HG03108 (cell line): ENCODE results near the gene RBFOX2.
"Not testable (repeated sequence)": the region's sequence is repeated elsewhere in the genome, so short reads cannot be mapped to it uniquely, and the experiment has no call there.

Source experiments
- ATAC-seq: cut with Tn5 transposase; IDR thresholded peaks from one replicate; pipeline ENCODE4 v1.9.1; 2021; ENCODE audit warnings: moderate library complexity; ENCODE audit not compliant: unreplicated experiment

RBFOX2 gene, protein sequence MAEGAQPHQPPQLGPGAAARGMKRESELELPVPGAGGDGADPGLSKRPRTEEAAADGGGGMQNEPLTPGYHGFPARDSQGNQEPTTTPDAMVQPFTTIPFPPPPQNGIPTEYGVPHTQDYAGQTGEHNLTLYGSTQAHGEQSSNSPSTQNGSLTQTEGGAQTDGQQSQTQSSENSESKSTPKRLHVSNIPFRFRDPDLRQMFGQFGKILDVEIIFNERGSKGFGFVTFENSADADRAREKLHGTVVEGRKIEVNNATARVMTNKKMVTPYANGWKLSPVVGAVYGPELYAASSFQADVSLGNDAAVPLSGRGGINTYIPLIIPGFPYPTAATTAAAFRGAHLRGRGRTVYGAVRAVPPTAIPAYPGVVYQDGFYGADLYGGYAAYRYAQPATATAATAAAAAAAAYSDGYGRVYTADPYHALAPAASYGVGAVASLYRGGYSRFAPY

DNA sequence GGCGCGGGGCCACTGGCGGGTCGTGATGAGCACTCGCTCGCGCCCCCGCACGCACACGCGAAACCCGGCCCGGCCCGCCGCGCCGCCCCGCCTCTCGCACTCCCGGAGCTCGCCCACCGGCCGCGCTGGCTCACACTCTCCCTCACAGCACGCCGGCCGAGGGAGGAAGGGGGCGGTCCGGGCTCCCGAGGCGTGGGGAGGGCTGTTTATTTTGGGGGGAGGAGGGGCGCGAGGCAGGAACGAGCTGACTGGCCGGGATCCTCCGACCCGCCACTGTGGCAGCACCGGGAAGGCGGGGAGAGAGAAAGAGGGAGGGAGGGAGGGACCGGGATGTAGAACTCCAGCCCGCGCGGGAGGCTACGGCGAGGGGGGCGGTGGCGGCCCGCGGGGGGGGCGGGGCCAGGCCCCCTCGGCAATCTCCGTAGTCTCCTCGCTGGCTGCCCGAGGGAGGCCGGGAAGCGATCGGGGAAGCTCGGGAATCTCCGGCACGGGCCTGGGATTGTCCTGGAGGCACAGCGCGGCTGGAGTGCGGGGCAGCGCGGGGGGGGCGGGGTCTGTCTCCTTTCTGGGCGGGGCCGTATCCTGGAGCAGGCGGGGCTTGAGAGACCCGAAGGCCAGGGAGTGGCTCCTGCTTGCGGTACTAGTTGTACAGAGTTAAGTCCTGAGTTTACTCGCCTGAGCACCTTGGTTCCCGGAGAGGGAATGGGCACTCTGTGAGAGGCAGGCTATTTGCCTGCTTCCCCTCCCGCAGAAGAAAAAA lies at the start of gene RBFOX2:
Gene RBFOX2 (minus strand): TSS at position 179 of the 760 bp plus-strand sequence. CDS start 399 bp downstream, outside the sequence.
- ATAC-seq, result no peak

DNA sequence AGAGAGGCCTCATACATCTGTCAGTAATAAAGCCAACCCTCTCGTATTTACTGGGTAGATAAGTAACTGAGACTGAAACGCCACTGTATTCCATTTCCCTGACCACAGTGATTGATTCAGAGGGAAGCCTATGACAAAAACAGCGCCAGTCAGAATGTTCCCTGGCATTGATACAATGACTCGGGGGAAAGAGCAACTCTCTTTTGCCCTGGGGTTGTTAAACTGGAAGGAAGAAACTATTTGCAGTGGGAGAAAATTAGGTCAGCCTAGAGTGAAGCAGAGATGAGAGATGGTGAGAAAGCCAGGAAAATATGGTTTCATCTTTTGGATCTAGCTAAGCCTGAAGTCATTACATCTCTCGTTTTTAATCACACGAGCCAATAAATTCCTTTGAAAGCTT lies 48.6 kb upstream of the RBFOX2 start:
- ATAC-seq, result no peak

DNA sequence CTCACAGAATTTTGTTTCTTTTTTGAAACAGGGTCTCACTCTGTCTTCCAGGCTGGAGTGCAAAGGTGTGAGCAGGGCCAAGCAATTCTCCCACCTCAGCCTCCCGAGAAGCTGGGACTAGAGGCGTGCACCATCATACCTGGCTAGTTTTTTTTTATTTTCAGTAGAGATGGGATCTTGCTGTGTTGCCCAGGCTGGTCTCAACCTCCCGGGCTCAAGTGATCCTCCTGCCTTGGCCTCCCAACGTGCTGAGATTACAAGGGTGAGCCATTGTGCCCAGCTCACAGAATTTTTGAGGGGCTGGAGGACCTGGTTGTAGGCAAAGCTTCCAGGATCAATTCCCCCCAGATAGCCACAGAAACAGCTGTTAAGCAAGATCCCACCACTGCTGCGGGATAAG lies 47.1 kb upstream of the RBFOX2 start:
- no peak for ATAC-seq

DNA sequence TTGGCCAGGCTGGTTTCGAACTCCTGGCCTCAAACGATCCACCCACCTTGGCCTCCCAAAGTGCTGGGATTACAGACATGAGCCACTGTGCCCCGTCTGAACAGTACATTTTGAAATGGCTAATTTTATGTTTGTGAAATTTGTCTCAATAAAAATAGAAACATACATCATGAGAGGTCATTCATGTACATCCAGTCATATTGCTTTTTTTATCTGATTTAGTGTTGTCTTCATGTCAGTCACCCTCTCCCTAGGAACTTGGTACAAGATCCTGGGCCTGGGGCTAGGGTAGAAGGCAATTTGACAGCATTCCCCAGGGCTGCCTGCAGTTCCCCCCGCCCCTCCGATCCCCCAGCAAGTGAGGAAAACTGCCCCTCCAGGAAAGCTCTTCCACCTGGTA lies 46.6 kb upstream of the RBFOX2 start:
- ATAC-seq, result no peak

DNA sequence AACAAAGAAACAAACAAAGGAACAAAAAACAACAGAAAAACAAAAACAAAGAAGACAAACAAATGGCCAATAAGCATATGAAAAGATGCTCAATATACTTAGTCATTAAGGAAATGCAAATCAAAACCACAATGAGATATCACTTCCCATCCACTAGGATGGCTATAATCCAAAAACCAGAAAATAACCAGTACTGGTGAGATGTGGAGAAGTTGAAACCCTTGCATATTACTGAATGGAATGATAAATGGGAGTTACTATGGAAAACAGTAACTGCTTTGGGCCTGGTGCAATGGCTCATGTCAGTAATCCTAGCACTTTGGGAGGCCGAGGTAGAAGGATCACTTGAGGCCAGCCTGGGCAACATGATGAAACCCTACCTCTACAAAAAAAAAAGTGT lies 44.9 kb upstream of the RBFOX2 start:
- no peak for ATAC-seq

DNA sequence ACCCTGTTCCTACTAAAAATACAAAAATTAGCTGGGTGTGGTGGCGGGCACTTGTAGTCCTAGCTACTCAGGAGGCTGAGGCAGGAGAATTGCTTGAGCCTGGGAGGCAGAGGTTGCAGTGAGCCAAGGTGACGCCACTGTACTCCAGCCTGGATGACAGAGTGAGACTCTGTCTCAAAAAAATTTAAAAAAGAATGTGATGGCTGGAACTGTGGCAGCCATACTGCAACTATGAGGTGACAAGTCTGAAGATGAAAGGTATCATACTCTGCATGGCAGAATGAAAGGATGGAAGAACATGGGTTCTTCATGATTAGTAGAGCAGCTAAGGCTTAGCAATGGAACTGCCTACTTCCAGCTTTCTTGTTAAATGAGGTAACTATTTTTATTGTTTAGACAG lies 42.0 kb upstream of the RBFOX2 start:
- not testable (repeated sequence) for ATAC-seq

DNA sequence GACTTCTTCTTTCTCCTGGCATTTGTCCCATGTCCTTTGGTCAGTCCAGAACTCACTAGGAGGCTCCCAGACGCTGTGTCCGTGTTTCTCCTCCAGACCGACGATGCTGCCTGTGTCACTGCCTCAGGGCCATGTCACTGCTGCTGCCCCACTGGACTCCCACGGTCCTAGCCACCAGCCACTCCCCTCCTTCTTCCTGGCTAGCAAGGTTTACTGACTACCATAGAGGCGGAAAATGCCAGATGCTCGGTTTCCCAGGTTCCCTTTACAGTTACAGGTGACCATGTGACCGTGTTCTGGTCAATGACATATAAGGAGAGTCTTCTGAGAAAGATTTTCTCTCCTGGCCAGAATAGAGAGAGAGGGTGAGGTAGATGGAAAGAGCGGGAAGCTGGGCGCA lies 40.7 kb upstream of the RBFOX2 start:
- no peak for ATAC-seq

DNA sequence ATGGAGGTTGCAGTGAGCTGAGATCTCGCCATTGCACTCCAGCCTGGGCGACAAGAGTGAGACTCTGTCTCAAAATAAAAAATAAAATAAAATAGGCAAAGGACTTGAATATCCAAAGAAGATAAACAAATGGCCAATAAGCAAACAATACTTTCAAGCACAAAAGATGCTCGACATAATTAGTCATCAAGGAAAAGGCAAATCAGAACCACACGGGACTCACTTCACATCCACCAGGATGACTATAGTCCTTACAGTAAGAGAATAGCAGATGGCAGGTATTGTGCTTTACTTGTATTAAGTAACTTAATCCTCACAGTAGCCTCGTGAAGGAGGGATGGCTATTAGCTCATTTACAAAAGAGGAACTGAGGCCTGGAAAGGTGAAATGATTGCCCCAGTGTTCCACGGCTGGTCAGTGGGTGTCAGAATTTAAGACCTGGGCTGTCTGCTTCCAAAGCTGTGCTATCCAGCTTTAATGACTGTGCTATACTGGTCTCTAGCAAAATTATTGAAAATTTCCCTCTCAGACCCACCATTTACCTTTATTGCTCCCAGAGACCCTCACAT lies 40.2 kb upstream of the RBFOX2 start:
- no peak for ATAC-seq

DNA sequence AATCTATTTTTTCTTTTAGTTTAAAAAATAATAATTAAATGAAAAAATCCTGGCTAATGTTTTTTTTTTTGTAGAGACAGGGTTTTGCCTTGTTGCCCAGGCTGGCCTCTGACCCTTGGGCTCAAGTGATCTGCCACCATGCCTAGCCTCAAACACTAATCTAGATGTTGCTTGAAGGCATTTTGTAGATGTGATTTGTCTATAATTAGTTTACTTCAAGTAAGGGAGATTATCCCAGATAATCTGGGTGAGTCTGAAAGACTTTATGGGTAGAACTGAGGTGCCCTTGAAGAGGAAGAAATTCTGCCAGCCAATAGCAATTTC lies 38.6 kb upstream of the RBFOX2 start:
- ATAC-seq, result no peak

DNA sequence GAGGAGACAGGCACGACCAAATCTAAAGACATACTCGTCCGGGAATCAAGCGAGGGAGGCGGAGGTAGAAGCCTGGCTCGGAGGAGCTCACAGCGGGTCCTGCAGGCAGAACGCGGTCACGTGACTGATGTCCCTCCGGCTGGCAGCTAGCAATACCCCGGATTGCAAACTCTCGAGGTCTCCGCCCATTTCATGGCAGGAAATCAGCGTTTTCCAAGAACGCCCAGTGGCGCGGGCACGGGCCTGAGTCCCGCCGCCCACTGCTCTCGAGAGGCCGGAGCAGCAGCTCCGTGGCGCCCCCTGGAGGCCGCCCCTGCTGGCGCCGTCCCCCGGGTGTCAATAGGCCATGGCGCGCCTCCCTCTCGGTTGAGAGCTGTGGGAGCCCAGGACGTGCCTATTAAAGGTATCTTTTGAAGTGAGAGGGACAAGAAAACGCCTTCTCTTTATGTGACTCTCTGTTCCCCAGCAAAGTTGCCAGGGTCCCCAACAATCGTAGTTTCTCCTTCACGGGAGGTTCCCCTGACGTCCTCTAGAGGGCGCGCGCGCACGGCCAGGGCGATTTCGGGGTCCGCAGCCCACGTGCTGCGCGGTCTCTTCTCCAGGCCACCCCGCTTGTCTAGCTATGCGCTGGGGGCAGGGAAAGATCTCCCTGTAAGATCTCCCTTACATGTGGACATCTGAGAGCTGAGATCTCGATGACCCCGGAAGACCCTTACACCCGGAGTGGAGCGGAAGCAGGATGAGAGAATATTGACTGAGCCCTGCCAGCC lies 37.3 kb upstream of the RBFOX2 start:
- ATAC-seq, result no peak

DNA sequence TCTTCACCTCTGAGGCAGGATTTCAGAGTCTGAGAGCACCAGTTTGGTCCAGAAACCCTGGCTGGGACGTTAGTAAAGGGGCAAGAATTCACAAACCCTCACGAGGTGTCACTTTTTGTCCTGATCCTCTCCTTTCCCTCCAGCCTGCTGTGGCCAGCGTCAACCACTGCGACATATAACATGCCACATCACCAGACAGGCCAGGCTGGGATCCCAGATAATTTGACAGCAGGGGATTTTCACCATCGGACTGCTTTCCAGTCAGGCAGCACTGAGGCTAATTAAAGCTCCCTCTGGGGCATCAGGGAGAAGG lies 36.8 kb upstream of the RBFOX2 start:
- no peak for ATAC-seq

DNA sequence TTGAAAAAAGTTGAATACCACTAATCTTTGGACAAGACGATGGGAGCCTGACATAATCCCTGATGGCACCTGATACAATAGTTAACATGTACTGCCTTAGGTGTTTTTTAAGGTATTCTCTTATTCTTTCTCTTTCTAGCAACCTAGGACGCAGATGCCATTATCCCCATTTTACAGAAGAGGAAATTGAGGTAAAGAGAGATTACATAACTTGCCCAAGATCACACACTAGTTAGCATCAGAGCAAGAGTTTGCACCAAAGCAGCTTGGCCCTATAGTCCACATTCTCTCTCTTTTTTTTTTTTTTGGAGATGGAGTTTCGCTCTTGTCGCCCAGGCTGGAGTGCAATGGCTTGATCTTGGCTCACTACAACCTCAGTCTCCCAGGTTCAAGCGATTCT lies 35.7 kb upstream of the RBFOX2 start:
- no peak for ATAC-seq

DNA sequence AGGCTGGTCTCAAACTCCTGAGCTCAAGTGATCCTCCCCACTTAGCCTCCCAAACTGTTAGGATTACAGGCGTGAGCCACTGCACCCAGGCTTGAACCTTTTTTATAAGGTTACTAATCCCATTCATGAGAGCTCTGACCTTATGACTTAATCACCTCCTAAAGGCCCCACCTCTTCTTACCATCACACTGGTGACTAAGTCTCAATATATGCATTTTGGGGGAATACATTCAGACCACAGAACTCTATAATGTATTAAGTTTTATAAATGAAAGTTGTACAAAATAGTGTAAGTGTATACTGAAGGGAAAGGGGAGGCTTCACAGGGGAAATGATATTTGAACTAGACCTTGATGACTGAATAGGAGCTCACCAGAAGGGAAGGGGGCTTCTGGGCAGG lies 28.4 kb upstream of the RBFOX2 start:
- no peak for ATAC-seq

DNA sequence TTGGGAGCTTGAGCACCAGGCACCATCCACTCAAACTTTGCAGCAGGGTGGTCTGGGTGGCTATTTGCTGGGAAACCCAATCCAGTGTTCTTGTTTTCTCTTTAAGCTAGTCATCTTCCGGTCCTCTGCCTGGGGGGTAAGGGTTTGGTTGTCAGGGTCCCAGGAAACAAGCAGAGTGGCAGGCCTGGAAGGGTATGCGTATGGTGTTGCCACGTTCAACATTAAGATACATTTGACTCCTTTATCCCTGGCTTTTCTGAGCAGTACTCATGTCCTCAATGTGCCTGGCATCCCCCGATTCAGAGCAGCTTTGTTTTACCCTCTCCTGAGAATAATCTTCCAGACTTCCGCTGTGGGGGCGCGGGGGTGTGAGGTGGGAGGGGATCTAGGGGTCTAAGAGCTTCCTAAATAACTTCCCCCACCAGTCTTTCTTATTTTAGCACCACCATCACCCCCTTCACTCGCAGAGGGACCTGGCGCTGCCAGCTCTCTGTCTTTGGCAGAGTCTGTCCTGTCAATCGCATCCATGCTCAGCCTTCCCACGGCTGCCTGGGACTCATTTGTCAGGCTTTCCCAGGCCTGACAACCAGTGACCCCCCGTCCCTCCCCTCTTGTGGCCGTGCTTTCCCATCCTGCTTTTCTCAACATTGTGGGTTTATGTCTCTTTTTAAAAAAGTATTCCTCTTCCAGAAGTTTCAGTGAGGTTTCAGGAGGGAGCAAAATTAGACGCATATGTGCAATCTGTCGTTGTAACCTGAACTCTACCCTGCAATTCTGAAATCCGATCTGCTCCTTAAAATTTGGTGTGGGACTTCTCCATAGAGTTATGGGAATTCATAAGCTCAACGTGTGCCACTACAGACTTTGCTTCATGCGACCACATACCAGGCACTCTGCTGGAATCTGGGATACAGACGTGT lies 27.0 kb upstream of the RBFOX2 start:
- no peak for ATAC-seq

DNA sequence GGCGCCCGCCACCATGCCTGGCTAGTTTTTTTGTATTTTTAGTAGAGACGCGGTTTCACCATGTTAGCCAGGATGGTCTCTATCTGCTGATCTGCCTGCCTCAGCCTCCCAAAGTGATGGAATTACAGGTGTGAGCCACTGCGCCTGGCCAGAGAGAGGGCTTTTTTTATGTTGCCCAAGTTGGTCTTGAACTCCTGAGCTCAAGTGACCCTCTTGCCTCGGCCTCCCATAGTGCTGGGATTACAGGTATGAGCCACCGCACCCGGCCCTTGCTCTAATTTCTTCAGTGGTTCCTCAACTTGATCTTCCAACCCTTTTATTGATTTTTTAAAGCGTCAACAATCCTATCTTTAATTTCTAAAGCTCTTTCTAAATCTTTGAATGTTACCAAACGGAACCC lies 25.8 kb upstream of the RBFOX2 start:
- ATAC-seq, result not testable (repeated sequence)

DNA sequence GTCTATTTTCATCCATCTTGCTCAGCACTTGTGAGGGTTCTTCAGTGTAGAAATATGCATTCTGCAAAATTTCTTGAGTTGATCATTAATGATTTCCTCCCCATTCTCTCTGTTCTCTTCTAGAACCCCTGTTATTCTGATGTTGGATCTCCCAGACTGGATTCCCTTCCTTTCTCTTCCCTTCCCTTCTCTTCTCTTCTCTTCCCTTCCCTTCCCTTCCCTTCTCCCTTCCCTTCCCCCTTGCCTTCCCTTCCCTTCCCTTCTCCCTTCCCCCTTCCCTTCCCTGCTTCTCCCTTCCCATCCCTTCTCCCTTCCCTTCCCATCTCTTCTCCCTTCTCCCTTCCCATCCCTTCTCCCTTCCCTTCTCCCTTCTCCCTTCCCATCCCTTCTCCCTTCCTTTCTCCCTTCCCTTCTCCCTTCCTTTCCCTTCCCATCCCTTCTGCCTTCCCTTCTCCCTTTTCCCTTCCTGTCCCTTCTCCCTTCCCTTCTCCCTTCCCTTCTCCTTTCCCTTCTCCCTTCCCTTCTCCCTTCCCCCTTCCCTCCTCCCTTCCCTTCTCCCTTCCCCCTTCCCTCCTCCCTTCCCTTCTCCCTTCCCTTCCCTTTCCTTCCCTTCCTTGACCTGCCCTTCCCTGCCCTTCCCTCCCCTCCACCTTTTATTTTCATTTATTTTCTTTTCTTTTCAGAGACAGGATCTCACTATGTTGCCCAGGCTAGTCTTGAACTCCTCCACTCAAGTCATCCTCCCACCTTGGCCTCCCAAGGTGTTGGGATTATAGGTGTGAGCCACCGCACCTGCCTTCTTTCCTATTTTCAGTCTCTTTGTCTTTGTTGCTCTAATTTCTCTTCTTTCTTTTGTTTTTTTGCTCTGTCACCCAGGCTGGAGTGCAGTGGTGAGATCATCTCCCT lies 24.9 kb upstream of the RBFOX2 start:
- ATAC-seq, result no peak

DNA sequence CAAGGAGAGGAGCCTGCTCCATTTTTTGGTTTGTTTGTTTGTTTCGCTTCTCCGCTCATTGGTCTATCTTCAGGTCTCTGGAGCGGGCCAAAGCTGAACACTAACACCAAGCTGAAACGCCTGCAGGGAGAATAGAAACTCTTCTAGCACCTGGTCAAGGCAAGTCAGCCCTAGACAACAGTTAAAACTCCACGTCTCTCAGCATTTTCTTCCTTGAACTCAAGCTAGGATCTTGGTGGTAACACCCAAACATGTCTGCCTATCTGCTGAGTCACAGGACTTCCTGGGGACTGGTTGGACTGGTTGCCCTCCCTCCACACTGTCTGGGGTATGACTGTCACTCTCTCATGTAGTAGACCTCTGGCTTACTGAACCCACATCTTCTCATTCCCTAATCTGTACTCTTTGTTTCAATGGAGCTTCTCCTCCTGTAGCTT lies 23.9 kb upstream of the RBFOX2 start:
- no peak for ATAC-seq

DNA sequence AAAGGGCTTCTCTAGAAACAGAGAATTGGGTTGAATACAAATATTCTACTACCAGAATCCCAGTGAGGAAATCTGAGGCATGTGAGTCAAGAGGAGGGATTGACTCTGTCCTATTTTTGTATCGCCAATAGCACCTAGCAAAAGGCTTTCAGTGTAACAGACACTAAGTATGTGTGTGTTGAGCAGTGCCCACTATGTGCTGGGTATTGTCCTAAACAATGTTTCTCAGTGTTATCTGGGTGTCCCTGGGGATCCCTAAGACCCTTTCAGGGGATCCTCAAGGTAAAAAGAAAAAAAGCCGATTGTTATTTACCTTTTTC lies 21.0 kb upstream of the RBFOX2 start:
- no peak for ATAC-seq

DNA sequence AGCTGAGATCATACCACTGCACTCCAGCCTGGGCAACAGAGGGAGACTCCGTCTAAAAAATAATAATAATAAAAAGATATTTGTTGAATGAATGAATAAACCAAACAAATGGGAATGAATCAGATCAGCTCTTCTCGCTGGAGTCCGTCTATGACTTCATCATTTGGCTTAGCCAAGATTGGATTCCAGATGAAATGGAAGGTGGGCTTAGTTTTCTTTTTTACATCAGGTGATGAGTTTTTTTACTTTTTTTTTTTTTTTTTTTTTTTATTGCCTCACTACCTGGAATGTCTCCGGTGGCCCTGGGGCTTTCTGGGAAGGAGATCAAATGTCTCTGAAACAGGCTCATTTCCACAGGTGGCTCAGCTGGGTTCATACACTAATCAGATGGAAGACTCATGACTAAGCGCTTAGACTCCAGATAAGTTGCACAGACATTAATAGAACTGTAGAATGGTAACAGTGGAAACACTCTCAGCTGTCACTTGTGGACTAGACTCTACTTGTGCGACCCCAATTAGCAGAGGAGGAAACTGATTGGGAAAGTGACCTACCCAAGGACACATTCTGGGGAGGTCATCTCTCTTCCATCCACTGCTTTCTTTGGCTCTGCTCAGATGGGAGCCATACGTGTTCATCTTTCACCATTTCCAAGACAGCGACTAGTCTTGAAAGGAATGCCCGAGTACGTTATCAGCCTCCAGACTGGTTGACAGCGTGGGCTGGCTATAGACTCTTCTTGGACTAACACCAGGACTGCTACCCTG lies 20.5 kb upstream of the RBFOX2 start:
- ATAC-seq, result no peak
